ENCODE data around the gene CHAD.
"Not testable (repeated sequence)": the region's sequence is repeated elsewhere in the genome, so short reads cannot be mapped to it uniquely, and the experiment has no call there.

CHAD gene

GRCh38 chr17:50424246-50424995 is 44.3 kb downstream of the CHAD start:
- no peak for DNase-seq (ENCODE audit: low read depth)
- no peak overlapping the region for H3K4me3 ChIP-seq (ENCODE audit: low read depth, low read length)
- no peak for TF ChIP-seq CTCF (IDR thresholded peaks at IDR 0.05; ENCODE audit: insufficient read depth, low read depth, low read length, missing control alignments)

- no peak for TF ChIP-seq CTCF (IDR thresholded peaks at IDR 0.05; ENCODE audit: insufficient read depth, low read depth, low read length, missing control alignments)
- H3K4me3 ChIP-seq (ENCODE audit: low read depth, low read length): no peak overlapping the region
- DNase-seq (ENCODE audit: low read depth): no peak
Measured at GRCh38 chr17:50423553-50424159, 45.0 kb downstream of the CHAD start.

- no peak for TF ChIP-seq CTCF (IDR thresholded peaks at IDR 0.05; ENCODE audit: insufficient read depth, low read depth, low read length, missing control alignments)
- DNase-seq (ENCODE audit: low read depth): no peak
- no peak overlapping the region for H3K4me3 ChIP-seq (ENCODE audit: low read depth, low read length)
Measured at GRCh38 chr17:50422738-50423137, 45.9 kb downstream of the CHAD start.

- no peak for TF ChIP-seq CTCF (IDR thresholded peaks at IDR 0.05; ENCODE audit: insufficient read depth, low read depth, low read length, missing control alignments)
- peak; percentile 32 for DNase-seq (ENCODE audit: low read depth)
- peak overlapping the region; percentile 40 for H3K4me3 ChIP-seq (ENCODE audit: low read depth, low read length)
Measured at GRCh38 chr17:50421308-50422051, 47.2 kb downstream of the CHAD start.

GRCh38 chr17:50420419-50421112 is 48.1 kb downstream of the CHAD start:
- no peak overlapping the region for H3K4me3 ChIP-seq (ENCODE audit: low read depth, low read length)
- TF ChIP-seq CTCF (IDR thresholded peaks at IDR 0.05; ENCODE audit: insufficient read depth, low read depth, low read length, missing control alignments): no peak
- no peak for DNase-seq (ENCODE audit: low read depth)

- DNase-seq (ENCODE audit: low read depth); H3K4me3 ChIP-seq (ENCODE audit: low read depth, low read length): not testable (repeated sequence)
Measured at GRCh38 chr17:50419577-50419976, 49.1 kb downstream of the CHAD start.

GRCh38 chr17:50414808-50415207 is 53.9 kb downstream of the CHAD start:
- TF ChIP-seq CTCF (IDR thresholded peaks at IDR 0.05; ENCODE audit: insufficient read depth, low read depth, low read length, missing control alignments): no peak
- no peak overlapping the region for H3K4me3 ChIP-seq (ENCODE audit: low read depth, low read length)
- DNase-seq (ENCODE audit: low read depth): no peak
